NCI-H2107 treated with DMSO at 0.1 percent for 48 hours (cell line): Measurements from ENCODE around the gene MRC2.

Experiments used
- DNase-seq: peaks from one replicate; lab custom pipeline; 2025; ENCODE audit not compliant: unreplicated experiment; lab: John Stamatoyannopoulos, UW

MRC2 gene

DNA sequence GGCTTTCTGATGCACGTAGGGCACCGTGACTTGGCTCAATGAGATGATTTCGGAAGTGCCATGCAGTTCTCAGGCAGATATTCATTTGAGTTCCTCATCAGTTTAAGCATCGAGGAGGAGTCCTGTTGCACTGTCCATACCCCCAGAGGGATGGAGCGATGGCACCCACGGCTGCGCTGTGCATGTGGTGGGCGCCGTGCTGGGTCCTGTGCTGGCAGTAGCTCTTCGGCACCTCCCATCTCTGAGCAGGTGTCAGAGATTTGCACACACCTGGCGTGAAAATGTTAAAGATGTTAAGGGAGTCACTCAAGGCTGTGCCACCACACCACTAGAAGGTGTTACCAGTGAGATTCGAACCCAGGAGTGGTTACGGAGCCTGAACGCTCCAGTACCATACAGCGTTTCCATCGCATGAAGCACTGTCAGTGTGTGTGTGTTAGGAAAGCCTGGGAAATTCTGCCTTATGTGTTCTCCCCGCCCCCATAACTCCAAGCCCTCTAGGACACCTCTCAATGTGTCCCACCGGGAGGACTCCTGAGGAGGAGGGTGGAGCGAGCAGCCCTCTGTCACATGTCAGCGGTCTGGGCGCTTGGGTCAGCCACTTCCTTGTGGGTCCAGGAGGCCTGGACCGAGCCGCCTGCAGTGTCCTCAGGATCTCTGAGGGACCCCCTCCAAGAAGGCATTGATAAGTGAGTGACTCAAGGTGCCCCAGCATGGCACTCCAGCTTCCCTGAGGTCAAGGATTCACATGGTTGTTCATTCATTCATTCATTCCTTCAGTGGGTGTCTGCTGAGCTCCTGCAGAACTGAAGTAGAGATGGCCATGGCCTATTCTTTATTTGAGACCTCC, 3.8 kb downstream of the MRC2 start:
- DNase-seq = no peak

DNA sequence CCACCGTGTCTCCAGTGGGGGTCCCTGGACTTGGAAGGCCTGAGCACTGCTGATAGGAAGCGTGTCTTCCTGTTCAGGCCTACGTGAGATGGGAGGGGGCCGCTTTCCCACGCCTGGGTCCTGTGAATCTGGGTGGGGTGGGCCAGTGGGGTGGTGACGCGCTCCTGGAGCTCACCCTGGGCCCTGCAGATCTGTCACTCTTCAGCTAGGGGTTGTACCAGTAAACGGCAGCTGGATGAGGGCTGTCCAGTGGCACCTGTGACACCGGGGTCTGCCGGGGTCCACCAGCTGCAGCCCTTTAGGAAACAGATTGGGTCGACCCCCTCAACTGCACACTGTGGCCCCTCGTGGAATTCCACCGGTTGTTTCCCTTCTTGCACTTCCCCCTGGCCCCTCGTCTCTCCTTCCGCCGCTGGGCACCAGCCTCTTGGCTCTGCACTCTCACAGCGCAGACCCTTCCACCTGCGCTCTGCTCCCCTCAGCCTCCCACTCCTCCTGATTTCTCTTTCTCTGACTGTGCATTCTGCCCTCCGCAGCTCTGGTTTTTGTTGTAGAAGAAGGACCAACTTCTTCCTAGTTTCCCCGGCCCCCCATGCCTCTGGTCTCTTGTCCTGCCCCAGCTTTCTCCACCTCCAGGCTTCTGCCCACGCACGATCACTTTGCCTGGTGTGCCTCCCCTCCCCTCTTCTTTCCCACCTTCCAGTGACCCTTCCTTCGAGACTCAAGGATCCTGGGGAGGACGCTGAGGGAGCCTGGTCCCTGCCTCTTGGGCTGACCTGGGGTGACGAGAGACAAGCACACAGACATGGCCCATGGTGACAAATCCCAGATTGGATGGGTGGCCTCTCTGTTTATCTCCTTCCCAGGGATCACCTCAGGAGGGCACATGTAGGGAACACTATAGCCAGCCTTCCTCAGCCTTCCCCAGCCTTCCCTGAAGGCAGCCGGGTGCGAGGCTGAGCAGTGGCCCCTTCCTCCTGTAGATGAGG, 4.8 kb downstream of the MRC2 start:
- no peak for DNase-seq

DNA sequence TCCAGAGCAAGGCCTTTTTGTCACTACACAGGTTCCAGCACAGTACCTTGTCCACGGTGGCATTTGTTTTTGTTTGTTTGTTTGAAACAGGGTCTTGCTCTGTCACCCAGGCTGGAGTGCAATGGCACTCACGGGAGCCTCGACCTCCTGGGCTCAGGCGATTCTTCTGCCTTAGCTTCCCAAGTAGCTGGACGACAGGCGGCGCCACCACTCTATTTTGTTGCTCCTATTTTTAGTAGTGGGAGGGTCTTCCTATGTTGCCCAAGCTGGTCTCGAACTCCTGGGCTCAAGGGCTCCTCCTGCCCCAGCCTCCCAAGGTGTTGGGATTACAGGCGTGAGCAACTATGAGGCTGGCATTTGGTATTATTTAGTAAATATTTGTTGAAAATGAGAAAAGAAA, 10.3 kb downstream of the MRC2 start:
- no peak for DNase-seq

DNA sequence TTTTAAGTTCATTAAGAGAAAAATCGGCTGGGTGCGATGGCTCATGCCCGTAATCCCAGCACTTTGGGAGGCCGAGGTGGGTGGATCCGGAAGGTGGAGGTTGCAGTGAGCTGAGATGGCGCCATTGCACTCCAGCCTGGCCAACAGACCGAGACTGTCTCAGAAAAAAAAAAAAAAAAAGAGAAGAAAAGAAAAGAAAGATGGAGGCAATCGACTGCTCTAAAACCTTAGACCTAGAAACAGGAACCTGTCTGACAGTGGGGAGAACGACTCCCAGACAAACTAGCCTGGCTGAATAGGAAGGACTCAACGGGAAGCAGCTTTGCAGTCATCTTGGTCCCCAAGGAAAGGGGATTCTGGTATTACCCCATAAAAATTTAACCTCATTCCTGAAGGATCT, 13.7 kb downstream of the MRC2 start:
- no peak for DNase-seq

DNA sequence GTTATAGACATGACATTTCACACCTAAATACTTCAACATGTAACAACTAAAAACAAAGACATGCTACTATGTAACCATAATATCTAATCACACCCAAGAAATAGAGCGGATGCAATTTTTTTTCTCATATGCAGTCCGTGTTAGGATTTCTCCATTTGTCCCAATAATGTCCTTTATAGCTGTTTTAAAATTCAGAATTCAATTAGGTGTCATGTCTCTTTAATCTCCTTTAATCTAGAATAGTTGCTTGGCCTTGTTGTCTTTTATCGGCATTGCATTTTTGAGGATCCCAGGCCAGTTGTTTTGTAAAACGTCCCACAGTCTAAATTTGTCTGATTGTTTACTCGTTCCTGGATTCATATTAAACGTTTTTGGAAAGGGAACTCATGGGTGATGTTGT, 14.5 kb downstream of the MRC2 start:
- no peak for DNase-seq

DNA sequence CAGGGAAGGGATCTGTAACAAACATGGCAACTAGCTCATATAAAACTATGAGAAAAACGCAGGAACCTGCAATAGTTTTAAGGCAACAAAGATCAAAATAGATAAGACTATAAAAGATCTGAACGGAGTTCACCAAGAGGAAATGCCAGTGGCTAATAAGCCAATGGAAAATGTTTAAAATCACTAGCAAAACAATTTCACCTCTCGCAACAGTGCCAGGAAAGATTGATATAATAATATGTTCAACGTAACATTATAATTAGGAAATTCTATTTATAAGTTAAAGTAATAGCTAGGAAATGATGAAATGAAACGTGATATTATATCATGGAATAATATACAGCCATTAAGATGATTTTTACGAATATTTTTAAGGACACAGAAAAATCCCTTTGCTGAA, 16.0 kb downstream of the MRC2 start:
- DNase-seq = no peak

DNA sequence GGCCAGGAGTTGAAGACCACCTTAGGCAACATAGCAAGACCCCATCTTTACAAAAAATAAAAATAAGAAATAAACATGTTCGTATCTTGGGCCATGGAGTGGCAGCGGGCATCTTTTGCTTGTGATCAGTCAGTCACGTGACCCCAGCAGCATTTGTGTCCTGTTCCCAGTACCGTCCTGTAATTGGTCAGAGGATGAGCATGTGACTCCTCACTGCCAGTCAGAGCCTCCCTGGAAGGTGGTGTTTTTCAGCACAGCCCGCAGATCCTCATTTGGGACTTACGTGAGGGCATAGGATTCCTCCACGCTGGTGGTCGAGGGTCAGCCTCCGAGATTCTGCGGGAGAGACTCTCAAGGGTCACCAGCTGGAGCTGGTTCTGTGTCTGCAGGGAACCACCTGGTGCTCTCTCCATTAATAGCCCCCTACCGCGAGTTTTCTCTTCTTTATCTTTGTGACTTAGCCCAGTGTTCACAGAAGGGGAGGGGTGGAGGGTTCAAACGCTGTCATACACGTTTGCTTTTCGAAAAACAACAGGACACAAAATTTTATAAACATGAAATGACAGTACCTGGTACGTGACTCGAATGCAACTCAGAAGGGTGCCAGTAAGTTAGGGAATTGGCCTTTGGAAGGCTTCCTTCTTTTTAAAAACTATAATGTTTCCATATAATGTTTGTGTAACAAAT, 17.2 kb downstream of the MRC2 start:
- DNase-seq = peak; percentile 68

DNA sequence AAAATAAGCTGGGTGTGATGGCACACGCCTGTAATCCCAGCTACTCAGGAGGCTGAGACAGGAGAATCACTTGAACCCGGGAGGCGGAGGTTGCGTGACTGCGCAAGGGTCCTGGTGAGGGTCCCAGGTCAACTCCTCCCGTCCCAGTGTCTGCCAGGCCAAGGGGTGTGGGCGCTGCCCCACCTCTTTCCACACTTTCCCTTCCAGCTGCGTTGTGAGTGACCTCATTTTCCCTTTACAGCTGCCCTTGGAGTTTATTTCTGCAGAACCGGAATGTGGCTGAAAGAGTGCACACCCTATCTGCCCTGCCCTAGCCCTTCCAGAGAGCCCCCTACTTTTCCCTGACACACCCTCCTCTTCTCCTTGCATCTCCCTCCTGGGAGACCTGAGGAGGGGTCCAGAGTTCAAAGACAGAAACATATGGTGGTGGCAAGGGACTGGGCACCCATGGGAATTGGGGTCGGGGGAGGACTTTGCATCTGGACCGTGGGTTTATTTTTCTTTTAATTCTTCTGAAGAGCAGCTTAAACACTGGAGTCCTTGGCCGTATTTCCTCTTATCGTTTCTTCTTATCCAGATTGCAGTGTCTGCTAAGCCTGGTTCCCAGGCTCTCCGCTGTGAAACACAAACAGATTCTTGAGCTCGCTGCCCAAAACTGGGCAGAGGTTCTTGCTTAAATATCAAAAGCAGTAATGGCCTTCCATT, 20.9 kb downstream of the MRC2 start:
- DNase-seq = no peak

DNA sequence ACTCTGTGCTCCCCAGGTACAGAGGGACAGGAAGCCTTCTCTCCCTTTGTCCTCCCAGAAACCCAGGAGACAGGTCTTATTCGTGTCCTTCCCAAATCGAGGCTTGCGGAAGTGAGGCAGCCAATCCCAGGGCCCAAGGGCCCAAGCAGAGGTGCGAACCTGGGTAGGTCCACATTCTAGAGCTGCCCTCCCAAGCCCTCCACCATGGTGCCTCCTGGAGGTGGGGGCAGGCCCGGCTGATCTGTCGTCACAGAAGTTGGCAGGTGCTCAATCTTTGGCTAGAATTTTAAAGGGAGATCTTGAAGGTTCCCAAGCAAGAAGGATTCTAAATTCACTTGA, 21.5 kb downstream of the MRC2 start:
- DNase-seq = no peak

DNA sequence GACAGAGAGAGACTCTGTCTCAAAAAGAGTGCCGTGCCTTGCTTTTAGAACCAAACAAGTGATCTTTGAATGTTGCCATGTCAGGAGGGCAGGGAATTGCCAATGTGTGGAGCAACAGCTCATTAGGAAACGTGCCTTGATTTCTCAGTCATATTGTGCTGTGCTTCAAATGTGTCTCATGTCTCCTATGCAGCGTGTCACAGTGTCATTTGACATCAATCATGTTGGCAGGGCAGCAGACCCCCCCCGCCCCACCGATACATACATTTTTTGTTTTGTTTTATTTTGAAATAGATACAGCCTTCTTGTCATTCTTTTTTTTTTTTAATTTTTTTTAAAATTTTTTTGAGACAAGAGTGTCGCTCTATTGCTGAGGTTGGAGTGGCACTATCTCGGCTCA, 22.1 kb downstream of the MRC2 start:
- no peak for DNase-seq

DNA sequence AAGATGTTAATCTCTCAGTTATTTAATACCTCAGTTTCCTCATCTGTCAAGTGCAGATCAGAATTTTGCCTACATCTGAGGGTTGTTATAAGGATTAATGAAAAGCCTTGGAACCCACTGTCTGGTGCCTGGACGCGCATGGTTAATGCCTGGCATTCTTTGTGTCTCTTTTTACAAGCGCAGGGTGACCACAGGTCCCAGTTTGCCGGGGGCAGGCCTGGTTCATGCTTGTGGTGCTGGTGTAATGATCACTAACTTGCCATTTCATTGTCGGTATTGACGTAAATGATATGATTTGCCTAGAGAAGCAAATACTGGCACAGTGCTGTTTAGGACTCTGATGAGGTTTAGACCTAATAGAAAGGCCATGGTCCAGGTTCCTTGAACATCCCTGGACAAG, 23.1 kb downstream of the MRC2 start:
- no peak for DNase-seq

DNA sequence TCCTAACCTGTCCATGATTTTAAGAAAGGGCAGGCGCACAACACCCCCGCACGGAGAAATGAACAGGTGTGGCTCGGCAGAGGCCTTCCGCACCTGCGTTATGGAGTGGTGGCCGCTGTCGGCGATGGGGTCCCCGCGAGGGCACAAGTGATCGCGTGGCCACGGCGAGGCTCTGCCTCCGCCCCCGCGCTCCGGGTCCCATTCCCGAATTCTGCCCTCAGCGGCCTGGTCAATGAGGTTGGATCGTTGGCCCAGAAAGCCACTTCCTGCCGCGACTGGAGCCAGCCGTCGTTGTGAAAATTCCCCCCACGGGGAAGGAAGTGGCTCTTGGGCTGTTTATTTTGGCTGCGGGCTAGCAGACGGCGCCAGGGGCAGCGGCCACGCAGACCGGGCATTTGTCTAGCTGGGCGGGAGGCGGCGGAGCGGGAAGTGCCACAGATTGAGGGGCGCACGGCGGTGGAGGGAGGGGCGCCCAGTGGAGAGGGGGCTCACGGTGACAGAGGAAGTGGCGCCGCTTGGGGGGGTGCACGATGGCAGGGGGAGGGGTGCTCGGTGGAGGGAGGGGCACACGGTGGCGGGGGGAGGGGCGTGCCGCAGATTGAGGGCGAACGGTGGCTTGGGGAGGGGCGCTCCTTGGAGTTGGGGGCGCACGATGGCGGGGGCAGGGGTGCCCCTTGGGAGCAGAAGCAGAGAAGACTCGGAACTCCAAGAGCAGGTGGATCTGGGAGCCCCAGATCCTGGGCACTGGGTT, 25.0 kb downstream of the MRC2 start:
- DNase-seq = no peak

DNA sequence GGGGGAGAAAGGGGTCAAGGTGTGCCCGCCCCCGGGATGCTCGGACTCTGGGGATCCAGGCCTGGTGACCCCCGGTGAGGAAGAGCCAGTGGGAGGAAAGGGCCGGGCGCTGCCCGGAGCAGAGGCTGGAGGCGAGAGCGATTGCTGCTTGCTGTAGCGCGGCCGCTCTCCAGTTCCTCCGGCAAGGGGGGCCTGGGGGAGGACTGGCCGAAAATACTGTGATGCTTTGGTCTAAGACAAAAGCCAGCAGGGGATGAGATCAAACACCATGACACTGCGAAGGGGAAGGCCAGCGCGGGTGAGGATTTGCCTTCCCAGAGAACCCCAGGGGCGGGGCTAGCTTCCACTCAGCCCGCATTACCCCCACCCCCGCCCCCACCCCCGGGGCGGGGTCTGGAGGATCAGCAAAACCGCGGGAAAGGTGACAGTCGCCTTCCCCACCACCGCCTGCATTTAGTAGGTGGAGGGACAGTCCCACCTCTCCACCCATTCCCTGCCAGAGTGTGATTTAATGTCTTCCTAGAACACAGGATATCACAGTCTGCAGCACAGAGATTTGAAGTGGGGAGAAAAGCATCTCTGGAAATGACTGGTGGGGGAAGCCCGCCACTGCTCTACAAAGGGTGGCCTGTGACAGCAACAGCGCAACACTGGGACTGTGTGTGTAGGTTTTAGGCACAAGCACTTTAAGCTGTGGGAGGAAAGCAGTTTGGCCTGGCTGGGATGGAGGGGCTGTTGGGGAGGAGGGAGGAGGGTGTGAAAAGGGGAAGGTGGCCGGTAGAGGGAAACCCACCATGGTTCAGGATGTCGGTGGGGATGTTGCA, 25.7 kb downstream of the MRC2 start:
- DNase-seq = peak; percentile 76

DNA sequence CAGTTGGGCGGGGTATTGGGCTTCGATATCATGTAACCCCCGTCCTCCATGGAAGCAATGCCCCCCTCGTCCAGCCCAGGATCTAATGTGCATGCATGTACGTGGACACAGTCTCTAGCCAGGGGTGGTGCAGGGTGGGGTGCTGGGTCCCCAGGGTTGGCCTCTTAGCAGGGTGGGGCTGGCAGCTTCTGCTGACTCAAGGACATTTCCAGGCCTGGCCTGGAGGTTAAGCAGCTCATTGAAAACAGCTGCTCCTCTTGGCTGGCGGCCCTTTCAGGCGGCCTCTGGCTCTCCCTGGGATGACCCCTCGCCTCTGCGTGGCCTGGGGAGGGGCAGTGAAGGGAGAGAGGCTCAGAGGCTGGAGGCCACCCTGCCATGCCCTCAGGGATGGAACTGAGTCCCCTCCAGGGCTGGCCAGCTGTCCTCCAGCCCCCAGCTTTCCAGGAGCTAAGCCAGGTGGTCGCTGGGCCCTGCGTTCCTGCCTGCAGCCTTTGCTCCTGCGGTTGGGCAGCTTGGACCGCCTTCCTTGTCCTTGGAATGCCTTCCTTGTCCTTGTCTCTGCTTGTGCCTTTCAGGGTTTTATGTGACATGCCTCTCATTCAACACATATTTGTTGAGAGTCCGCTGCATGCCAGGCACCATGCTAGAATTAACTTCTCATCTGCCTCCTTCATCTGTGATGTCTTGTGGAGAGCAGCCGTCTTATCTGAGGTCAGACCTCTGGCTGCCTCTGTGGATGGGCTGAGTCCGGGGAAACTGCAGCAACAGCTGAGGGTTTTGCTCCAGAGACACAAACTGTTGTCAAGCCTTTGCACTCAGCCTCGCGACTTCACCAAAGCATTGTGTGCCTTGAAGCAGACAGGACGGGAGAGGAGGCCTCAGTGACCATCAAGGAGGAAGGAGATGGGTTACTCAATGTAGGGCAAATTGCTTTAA, 26.6 kb downstream of the MRC2 start:
- DNase-seq = no peak

DNA sequence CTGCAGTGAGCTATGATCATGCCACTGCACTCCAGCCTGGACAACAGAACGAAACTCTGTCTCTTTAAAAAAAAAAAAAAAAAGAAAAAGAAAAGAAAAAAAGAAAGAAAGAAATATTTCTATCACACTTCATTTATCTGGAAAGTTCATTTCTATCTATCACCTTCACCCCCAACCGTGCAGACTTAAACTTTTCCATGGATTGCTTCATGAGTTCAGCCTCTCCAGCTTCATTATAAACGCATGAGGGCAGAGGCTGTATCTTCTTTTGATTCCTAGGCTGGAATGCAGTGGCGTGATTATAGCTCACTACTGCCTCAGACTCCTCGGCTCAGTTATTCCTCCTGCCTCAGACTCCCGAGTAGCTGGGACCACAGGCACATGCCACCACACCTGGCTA, 28.2 kb downstream of the MRC2 start:
- DNase-seq = no peak

DNA sequence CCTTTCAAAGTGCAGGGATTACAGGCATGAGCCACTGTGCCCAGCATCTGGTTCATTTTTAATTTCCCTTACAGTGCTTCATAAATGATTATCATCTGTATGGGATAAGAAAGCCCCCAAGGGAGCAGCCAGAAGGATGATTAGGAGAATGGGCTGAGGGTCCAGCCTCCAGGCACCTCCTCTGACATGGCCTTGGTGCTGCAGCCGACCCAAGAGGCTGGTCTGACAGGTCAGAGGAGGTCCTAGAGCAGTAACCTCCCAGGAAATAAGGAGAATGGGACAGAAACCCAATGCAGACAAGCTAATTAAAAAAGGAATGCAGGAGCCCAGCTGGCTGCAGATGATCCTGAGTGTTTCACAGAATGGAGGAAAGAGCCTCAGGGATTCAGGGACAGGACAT, 29.0 kb downstream of the MRC2 start:
- DNase-seq = no peak

DNA sequence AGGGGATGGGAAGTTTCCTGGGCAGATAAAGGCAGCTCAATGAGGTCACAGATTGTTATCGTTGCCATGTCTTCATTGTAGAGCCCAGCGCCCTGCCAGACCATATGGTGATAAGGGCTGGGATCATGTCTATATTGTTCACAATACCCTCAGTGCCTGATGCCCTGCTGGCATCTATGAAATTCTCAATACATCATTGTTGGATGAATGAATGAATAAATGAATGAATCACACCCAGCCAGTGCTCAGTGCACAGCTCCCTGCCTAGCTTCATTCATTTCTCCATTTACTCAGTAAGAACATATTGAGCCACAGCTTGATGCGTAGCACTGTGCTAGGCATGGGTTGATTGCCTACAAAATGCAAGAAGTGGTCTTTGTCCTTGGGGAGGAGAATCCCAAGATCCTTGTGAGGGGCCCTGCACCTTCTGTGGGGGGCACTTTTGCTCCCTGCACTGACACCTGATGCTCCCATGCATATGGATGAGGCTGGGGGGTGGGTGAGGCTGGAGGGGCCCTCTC, 29.7 kb downstream of the MRC2 start:
- no peak for DNase-seq

DNA sequence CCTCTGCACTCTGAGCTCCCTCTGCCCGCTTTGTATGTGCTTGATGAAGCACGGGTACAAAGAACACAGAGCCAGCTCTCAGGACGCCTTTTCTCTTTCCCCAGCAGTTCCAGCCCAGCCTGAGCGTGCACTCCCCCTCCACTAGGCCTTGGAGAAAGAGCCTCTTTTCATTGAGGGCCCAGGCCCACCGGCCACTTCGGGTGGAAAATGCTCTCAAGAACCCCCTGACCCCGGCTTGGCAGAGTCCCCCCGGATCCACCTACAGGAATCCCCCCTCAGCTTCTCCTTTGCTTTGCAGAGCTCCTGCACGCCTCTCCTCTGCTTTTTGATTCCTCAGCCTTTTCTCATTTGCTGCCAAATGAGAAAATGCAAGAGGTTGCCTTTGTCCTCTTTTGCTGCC, 30.2 kb downstream of the MRC2 start:
- no peak for DNase-seq
